Stimulated activated CD8-positive, alpha-beta memory T cell treated with anti-CD3 and anti-CD28 coated beads, Interleukin-15, amount 100 ng/mL, for 1 hour (primary cell): ENCODE measurements around the gene FAM149A.
A peak's percentile ranks its signal among the peaks of the same experiment; 100 is the strongest.

ENCODE experiments used
- DNase-seq: peaks from one replicate; pipeline ENCODE4 v3.0.0-alpha.2; 2020; ENCODE audit warnings: low read depth

Gene FAM149A

DNA sequence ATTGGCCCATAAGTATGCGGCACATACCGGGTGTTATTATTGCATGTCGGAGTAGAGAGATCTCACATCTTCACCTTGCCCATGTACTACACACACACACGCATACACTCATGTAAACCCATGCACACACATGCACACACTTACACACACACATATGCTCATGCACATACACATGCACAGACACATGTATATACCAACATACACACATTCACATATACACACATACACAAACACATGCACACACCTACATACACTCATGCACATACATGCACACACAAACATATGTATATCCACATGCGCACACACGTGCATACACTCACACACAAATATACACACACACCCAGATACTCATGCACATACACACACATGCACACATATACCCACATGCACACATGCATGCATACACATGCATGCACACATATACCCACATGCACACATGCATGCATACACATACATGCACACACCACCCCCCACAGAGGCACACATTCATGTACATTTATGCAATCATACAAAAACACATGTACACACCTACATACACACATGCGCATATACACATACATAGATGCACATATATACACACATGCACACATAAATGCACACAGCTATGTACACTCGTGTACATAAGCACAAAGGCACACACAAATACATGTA lies 98.1 kb downstream of the FAM149A start:
- no peak for DNase-seq

DNA sequence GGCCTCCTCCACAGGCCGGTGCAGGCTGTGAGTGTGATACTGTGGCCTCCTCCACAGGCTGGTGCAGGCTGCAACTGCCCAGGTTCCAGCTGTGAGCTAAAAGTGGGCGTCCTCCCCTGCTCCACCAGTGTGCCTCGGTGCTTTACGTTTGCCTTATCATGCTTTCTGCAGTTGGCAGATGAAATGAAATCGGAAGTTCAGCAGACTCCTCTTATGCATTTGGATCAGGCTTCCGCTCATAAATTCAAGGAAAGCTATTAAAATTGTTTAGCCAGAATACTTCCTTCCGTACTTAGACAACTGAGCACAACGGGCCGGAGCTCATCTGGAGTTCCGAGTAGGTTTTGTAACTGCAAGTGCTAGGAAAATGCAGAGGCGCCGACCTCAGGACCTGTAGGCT lies 98.9 kb downstream of the FAM149A start:
- no peak for DNase-seq

DNA sequence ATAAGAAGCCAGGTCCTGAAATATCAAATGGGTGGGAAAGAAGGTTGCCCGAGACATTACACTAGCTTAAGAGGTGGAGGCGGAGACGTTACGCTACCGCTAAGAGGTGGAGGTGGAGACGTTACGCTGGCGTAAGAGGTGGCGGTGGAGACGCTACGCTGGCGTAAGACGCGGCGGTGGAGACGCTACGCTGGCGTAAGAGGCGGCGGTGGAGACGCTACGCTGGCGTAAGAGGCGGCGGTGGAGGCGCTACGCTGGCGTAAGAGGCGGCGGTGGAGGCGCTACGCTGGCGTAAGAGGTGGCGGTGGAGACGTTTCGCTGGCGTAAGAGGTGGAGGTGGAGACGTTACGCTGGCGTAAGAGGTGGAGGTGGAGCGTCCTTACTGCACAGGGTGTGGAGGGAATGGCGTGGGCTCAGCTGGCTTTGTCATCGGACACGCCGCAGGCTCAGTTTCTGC lies 99.6 kb downstream of the FAM149A start:
- peak; percentile 39 for DNase-seq

DNA sequence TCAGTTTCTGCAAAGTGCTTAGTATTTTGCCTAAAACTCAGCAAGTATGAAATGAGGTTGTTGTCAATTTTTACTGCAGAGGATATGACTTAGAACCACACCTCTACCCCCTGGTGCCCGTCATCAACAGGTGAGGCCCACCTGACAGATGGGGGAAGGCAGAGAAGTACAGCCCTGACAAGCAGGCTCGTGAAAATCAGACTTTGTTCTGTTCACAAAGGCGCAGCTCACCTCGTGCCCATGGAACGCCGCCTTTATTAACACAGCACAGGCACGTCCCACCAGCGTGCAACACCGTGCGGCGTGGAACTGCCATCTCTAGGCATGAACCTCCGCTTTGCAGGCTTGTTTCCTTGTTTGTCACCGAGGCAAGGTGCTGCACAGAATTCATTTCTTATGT lies 100.2 kb downstream of the FAM149A start:
- no peak for DNase-seq

- no peak for DNase-seq
Measured at GRCh38 chr4:186205156-186205555, 100.7 kb downstream of the FAM149A start.

- no peak for DNase-seq
Measured at GRCh38 chr4:186216465-186217024, 112.0 kb downstream of the FAM149A start.

DNA sequence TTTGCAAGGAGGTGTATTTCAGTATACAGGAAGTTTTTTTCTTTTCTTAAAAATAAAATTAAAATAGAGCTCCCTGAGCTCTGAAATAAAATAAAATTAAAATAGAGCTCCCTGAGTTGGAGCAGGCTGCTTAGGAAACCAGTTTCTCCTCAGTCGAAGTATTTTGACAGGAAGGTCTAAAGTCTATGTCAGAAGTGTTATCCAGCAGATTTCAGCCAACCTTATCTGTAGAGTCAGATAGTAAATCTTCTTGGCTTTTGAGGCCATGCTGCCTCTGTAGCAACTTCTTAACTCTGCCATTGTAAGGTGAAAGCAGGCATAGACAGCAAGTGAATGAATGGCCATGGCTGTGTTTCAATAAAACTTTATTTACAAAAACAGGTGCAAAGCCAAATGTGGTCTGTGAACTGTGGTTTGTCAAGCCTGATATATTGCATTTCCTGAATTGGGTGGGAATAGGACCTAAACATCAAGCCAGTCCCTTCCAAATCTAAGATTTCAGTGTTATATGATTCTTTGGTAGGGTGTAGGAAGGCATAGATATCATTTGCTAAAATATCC lies 113.3 kb downstream of the FAM149A start:
- no peak for DNase-seq

- no peak for DNase-seq
Measured at GRCh38 chr4:186221624-186222023, 117.1 kb downstream of the FAM149A start.
